ENCODE measurements around the gene ARHGEF7. TPM values are rescaled to one million over a fixed set of nuclear protein-coding genes. Genes with fewer than 3 reads are reported as not detected.

Gene ARHGEF7
- total RNA-seq, 4 donors from 2014 or later: 79.2 to 173 (median 114) TPM

- TF ChIP-seq, protein P1, sequence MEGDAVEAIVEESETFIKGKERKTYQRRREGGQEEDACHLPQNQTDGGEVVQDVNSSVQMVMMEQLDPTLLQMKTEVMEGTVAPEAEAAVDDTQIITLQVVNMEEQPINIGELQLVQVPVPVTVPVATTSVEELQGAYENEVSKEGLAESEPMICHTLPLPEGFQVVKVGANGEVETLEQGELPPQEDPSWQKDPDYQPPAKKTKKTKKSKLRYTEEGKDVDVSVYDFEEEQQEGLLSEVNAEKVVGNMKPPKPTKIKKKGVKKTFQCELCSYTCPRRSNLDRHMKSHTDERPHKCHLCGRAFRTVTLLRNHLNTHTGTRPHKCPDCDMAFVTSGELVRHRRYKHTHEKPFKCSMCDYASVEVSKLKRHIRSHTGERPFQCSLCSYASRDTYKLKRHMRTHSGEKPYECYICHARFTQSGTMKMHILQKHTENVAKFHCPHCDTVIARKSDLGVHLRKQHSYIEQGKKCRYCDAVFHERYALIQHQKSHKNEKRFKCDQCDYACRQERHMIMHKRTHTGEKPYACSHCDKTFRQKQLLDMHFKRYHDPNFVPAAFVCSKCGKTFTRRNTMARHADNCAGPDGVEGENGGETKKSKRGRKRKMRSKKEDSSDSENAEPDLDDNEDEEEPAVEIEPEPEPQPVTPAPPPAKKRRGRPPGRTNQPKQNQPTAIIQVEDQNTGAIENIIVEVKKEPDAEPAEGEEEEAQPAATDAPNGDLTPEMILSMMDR (IDR thresholded peaks at IDR 0.05; ENCODE audit: low read depth): no peak
These were observed 35.7 kb upstream of the ARHGEF7 start for GRCh38 chr13:111079375-111079774.

- TF ChIP-seq, protein P1 (IDR thresholded peaks at IDR 0.05; ENCODE audit: low read depth): no peak
These were observed 34.5 kb upstream of the ARHGEF7 start for GRCh38 chr13:111080642-111081041.

GRCh38 chr13:111082240-111082639 is 32.9 kb upstream of the ARHGEF7 start:
- TF ChIP-seq, protein P1 (IDR thresholded peaks at IDR 0.05; ENCODE audit: low read depth): no peak

GRCh38 chr13:111090169-111090568 is 24.9 kb upstream of the ARHGEF7 start:
- TF ChIP-seq, protein P1 (IDR thresholded peaks at IDR 0.05; ENCODE audit: low read depth): no peak

DNA sequence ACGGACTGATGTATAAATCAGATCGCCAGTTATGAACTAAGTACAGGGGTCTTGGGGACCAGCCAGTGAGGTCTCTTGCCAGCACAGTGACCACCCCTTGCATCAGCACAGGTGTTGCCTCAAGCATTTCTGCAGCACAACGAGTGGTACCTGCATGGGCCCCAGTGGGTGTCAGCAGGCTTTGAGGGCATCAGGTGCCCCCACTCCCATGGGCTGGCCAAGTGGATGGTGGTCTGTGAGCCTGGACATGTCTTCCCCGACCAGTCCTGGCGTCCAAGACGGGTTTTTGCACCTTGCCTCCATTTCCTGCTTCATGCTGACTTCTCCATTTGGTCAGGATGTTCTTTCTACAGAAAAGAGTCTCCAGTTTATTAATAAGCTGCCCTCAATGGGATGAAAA is 22.4 kb upstream of the ARHGEF7 start:
- TF ChIP-seq, protein P1 (IDR thresholded peaks at IDR 0.05; ENCODE audit: low read depth): no peak

DNA sequence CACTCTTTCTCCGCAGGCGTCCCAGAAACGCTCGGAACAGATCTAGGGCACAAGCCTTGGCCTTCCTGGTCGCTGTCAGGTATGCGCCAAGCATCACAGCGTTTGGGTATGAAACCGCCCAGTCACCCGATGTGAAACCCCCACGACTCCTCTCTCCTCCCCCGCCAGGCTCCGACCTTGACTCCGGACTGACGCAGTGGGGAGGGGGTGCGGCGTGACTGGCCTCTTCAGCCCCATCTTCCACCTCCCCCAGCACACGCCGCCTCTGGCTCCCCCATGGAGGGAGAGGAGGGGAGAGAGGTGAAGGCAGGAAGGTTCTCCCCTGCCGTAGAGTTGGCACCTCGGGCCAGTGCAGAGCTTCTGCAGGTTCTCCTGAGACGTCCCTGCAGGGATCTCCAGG is 22.0 kb upstream of the ARHGEF7 start:
- TF ChIP-seq, protein P1 (IDR thresholded peaks at IDR 0.05; ENCODE audit: low read depth): no peak

- TF ChIP-seq, protein P1 (IDR thresholded peaks at IDR 0.05; ENCODE audit: low read depth): no peak
These were observed 21.5 kb upstream of the ARHGEF7 start for GRCh38 chr13:111093634-111094033.

All from subcutaneous adipose tissue (tissue), 4 donors.